Jurkat, Clone E6-1 (cell line): Measurements from ENCODE around the gene GUK1.
"Not testable (repeated sequence)": the region's sequence is repeated elsewhere in the genome, so short reads cannot be mapped to it uniquely, and the experiment has no call there.

Source experiments
- DNase-seq: peaks from one replicate; pipeline ENCODE4 v3.0.0-alpha.2; 2011; ENCODE audit warnings: low read depth, low spot score
- H3K4me3 ChIP-seq: 2 replicates; pipeline ENCODE4 v1.5.1; 2011; ENCODE audit warnings: mild to moderate bottlenecking, low read length, control low read depth, moderate library complexity

Gene GUK1

GRCh38 chr1:228102791-228103620, 37.1 kb upstream of the GUK1 start, which contains the start of gene C1orf35:
Gene C1orf35, minus strand, starts transcription at chr1:228103325. Its CDS starts 98 bp downstream, at chr1:228103227.
- peak within 1 kb of the TSS; percentile 77 for H3K4me3 ChIP-seq
- peak; percentile 87 for DNase-seq

- no peak overlapping the region for H3K4me3 ChIP-seq
- no peak for DNase-seq
Measured at GRCh38 chr1:228104526-228105269, 35.4 kb upstream of the GUK1 start.

- no peak overlapping the region for H3K4me3 ChIP-seq
- DNase-seq, result no peak
Measured at GRCh38 chr1:228105270-228105995, 34.6 kb upstream of the GUK1 start.

GRCh38 chr1:228105996-228106799, 33.9 kb upstream of the GUK1 start:
- DNase-seq, result no peak
- H3K4me3 ChIP-seq, result no peak overlapping the region

- H3K4me3 ChIP-seq, result no peak overlapping the region
- no peak for DNase-seq
Measured at GRCh38 chr1:228106800-228107054, 33.4 kb upstream of the GUK1 start.

GRCh38 chr1:228107636-228108035, 32.4 kb upstream of the GUK1 start:
- peak overlapping the region; percentile 97; the same call in 1 of the 2 replicates for H3K4me3 ChIP-seq

GRCh38 chr1:228108055-228108690, 31.9 kb upstream of the GUK1 start:
- peak overlapping the region; percentile 97 for H3K4me3 ChIP-seq
- no peak for DNase-seq

More at GRCh38 chr1:228107636-228108035, 32.4 kb upstream of the GUK1 start:
- DNase-seq, result no peak

GRCh38 chr1:228108742-228109072, 31.4 kb upstream of the GUK1 start:
- peak overlapping the region; percentile 97 for H3K4me3 ChIP-seq
- DNase-seq, result no peak

- peak within 1 kb of the TSS; percentile 97 for H3K4me3 ChIP-seq
- DNase-seq, result peak; percentile 93
Measured at GRCh38 chr1:228109073-228109961, 30.8 kb upstream of the GUK1 start, which contains the start of gene MRPL55. Gene MRPL55, minus strand, starts transcription at chr1:228109299. Its CDS starts 1,039 bp downstream, at chr1:228108260.

GRCh38 chr1:228109962-228110488, 30.1 kb upstream of the GUK1 start:
- DNase-seq, result no peak
- H3K4me3 ChIP-seq, result peak overlapping the region; percentile 97

GRCh38 chr1:228110556-228110955, 29.5 kb upstream of the GUK1 start:
- H3K4me3 ChIP-seq, result no peak overlapping the region
- no peak for DNase-seq

- DNase-seq, result not testable (repeated sequence)
Measured at GRCh38 chr1:228111315-228111714, 28.8 kb upstream of the GUK1 start.

GRCh38 chr1:228112167-228112566, 27.9 kb upstream of the GUK1 start:
- H3K4me3 ChIP-seq, result no peak overlapping the region
- DNase-seq, result no peak

More at GRCh38 chr1:228111315-228111714, 28.8 kb upstream of the GUK1 start:
- H3K4me3 ChIP-seq, result not testable (repeated sequence)

GRCh38 chr1:228112617-228113016, 27.5 kb upstream of the GUK1 start:
- H3K4me3 ChIP-seq, result no peak overlapping the region
- DNase-seq, result no peak

GRCh38 chr1:228114827-228115226, 25.3 kb upstream of the GUK1 start:
- no peak overlapping the region for H3K4me3 ChIP-seq
- DNase-seq, result no peak

- DNase-seq, result no peak
- no peak overlapping the region for H3K4me3 ChIP-seq
Measured at GRCh38 chr1:228117335-228117734, 22.7 kb upstream of the GUK1 start.

GRCh38 chr1:228118040-228118439, 22.0 kb upstream of the GUK1 start:
- no peak for DNase-seq

More at GRCh38 chr1:228118040-228118439, 22.0 kb upstream of the GUK1 start:
- no peak overlapping the region for H3K4me3 ChIP-seq
